ENCODE results near the gene ATG12. TPM values are rescaled to one million over a fixed set of nuclear protein-coding genes. Genes with fewer than 3 reads are reported as not detected.
A peak's percentile ranks its signal among the peaks of the same experiment; 100 is the strongest.
"Not testable (repeated sequence)": the region's sequence is repeated elsewhere in the genome, so short reads cannot be mapped to it uniquely, and the experiment has no call there.

Gene ATG12
- total RNA-seq, 1 experiment from 2014 or later, result 28.9 TPM

DNA sequence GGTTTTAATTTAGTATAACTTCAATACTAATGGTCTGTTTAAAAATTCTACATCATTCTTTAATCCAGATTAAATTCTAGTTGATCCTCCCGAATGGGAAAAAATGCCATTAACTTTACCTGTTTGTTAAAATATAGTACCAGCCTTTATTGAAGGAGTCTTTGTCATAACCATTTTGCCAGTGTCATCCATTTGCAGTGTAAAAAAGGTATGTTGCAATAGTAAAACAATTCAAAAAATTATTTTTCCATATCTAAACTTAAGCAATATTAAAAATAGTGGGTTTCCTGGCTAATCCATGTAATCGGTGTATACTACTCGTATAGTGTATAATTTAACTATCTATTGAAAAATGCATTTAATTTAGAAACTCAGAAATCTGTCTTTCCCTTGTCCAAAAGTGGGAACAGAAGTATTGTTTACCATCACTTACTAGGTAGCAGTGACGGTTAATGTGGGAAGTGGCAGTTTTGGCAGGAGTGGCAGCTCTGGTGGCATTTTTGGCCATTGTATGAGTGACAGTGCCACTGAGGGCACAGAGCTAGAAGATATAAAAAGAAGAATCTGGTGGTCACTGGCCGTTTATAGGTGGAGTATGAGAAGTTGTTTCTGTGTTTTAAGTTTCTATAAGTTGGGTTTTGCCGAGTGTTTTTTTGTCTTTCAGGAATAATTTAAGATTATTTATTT lies 2.2 kb upstream of the ATG12 start:
- no peak for DNase-seq (ENCODE audit: low read depth)

DNA sequence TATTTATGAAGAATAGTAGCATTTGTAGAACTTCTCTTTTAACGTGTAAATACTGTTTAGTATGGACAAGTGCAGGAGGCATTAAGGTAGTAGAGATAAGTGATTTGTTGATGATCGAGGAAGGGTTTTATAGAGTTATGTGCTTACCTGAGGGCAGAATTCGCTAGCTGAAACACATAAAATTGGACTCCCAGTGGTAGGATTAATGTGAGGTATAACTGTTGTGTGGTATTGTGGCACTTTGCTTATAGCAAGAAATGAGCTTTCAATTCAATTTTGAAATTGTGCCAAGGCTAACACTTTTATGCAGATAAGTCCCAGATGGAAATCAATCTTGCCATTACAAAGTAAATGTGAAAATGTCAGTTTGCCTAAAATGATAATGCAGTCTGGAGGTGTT lies 1.6 kb upstream of the ATG12 start:
- no peak for DNase-seq (ENCODE audit: low read depth)

DNA sequence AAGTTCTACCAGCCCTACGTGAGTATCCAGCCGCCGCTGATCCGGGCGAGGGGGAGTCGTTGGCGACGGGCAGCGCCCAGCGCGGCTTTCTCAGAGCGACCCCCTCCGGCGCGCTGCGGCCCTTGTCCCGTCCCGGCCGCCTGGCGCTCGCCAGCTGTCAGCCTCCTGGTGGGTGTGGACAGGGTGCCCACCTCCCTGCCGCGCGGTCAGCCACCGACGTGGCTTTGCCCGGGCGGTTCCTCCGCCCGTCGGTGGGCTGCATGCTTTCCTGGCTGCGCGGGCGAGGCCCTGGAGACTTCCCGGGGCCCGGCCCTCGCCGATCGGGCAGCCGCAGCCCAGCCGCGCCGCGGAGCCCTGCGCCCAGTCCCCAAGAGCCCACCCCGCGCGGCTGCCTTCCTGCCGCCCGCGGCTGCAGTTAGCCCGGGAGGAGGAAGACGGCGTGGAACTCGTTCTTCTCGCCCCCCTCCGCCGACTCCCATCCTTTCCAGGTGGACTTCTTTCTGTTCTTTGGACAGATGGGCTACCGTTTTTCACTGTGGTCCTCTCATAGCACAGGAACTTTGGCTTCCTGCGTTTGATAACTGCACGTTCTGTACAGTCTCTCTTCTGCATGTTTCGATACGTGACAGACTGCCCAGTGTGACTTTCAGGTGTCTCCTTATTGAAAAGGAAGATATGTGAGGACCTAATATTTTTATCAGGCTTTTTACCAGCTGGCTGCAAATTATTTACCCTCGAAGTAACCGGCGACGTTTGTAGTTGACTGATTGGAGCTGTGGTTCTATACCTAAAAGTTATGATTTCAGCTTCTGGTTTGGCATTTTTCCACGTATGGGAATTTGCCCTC lies 947 bp upstream of the ATG12 start:
- peak; percentile 76 for DNase-seq (ENCODE audit: low read depth)

DNA sequence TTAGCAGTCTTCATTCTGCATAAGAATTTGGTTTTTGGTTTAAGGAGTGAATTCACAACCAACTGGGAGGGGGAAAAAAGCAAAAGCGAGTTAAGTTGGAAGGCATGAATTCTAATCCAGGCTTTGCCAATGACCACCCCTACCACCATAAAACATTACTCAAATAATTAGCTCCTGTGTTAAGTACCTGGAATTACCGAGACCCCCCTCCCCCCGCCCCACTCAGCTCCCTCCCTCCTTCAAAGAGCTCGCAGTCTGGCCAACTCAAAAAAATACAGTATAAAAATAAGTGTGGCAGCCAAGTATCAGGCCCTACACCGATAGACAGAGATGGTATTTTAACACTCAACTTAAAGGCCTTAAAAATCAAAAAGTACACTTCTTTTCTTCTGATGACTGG lies 492 bp downstream of the ATG12 start:
- DNase-seq (ENCODE audit: low read depth), result no peak

DNA sequence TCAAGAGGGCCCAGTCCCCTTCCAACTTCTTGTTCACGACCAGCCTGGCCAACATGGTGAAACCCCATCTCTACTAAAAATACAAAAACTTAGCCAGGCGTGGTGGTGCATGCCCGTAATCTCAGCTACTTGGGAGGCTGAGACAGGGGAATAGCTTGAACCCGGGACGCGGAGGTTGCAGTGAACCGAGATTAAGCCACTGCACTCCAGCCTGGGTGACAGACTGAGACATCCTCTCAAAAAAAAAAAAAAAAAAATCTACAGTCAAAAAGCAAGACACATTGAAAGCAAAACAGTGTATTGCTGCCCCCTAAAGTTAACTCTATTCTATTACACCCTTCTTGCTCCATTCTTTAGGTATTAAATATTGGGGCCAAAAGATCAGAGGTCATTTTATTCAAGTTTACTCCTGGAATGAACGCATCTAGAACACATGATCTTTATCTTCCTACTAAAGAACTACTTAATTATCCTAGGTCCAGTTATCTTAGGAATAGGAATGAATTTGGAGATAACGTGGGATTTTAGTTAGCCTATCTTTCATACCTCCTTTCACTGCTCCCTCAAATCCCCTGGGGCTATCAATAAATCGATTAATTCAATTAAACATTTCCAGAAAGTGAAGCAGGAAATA lies 2.4 kb downstream of the ATG12 start:
- DNase-seq (ENCODE audit: low read depth), result peak; percentile 56

DNA sequence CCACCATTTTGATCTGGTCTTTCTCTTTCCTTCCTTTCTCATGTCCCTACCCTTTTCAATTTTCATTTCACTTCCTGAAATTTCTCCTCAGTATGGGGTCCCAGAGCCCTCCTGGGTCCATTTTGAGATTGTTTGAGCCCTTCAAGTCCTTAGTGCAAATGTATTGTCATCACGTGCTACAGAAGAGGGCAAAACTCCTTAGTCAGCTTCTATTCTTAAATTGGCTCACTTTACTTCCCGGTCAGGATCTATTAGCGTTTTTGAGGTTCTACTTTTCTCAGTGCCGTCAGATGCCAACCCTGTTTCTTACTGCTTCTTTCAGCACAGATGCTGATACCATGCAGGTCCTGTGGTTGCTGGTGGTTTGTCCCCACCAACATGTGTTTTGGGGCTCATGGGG lies 5.9 kb downstream of the ATG12 start:
- no peak for DNase-seq (ENCODE audit: low read depth)

DNA sequence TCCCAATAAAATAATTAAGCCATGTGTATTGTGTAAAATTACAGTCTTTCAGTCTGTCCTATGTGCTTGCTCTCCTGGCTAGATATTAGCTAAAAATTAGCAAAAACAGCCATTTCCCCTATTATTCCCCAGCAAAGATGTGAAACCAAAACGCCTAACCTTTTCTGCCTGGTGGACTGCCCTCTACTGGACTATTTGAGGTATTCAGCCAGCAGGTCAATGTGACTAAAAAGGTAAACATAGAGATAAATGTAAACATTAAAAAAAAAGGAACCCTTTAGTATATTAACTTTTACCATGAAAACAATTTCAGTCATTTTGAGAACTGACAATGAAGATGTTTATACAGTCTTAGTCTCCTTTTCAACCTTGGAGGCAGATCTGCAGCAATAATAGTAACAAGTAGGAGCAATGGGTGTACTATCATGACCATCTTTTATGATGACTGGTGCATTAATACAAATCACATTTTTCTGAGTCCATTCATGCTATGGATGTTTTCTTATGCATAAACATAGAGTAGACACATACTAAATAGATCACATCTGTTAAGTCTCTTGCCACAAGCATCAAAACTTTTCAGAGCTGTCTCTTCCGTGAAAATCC lies 10.1 kb downstream of the ATG12 start:
- no peak for DNase-seq (ENCODE audit: low read depth)

DNA sequence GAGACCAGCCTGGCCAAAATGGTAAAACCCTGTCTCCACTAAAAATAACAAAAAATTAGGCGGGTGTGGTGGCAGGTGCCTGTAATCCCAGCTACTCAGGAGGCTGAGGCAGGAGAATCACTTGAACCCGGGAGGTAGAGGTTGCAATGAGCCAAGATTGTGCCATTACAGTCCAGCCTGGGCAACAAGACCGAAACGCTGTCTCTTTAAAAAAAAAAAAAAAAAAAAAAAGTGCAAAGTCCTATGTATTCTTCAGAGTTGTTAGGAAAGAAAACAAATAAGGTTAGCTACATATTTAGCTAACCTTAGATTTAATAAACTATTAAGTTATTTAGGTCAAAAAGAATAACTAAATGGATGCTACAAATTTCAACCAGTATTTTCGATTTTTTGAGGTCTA lies 11.5 kb downstream of the ATG12 start:
- no peak for DNase-seq (ENCODE audit: low read depth)

DNA sequence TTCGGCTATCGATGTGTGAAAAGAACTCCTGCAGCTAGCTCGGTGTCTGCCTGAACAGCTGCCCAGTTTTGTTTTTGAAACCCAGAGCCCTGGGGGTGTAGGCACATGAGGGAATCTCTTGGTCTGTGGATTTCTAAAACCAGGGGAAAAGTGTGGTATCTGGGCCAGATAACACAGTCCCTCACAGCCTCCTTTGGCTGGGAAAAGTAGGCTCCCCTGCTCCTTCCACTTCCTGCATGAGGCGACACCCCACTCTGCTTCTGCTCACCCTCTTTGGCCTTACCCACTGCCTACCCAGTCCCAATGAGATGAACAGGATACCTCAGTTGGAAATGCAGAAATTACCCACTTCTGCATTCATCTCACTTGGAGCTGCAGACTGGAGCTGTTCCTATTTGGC lies 15.4 kb downstream of the ATG12 start:
- DNase-seq (ENCODE audit: low read depth), result no peak

DNA sequence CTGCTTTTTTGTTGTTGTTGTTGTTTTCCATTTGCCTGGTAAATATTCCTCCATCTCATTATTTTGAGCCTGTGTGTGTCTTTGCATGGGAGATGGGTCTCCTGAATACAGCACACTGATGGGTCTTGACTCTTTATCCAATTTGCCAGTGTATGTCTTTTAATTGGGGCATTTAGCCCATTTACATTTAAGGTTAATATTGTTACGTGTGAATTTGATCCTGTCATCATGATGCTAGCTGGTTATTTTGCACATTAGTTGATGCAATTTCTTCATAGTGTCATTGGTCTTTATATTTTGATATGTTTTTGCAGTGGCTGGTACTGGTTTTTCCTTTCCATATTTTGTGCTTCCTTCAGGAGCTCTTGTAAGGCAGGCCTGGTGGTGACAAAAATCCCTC lies 16.4 kb downstream of the ATG12 start:
- DNase-seq (ENCODE audit: low read depth), result not testable (repeated sequence)

DNA sequence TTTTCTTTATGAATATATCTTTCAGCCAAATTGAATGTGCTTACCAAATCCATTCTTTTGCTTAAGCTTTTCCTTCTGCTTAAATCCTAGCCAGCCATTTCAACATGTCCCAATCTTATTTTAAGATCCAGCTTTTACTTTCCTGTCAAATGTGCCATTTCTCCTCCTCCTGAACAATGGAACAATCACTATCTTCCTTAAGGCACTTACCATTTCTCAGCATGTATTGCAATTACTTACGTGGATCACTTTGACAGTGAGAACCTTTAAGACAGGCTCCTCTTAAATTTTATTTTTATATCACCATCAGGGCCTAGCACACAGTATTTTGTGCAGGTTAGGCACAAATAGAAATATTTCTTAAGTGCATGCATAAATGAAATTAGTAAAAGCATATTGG lies 20.5 kb downstream of the ATG12 start:
- DNase-seq (ENCODE audit: low read depth), result no peak

DNA sequence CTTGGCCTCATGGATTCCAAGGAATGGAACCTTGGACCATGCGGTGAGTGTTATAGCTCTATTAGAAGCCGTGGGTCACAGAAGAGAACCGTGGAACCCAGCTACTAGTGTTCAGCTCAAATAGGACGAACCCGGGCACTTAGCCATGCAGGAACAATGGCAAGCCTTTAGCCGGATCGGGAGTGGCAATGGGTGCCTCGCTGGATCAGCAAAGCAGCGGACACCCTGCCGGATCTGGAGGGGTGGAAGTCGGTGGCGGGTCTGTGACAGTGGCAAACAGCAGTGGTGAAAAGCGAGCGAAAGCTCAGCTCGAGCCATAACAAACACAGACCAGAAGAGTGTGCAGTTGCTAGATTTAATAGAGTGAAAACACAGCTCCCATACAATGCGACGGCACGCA lies 22.5 kb downstream of the ATG12 start:
- no peak for DNase-seq (ENCODE audit: low read depth)

DNA sequence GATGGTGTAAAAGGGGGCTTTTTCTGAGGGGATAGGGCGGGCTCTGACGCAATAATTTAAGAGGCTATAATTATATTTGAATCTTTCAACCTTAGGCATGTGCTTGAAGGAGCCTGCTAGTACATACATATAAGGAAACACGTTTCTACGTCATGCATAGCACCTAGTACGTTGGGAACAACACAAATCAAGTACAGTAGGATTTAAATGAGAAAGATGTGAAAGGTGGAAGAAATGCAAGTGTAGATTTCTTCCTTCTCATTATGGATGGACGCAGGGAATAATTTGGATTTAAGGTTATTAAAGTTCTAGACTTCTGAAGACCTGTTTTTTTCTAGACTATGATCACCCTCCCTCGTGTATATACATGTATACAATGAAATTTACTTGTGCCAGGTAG lies 24.0 kb downstream of the ATG12 start:
- no peak for DNase-seq (ENCODE audit: low read depth)

DNA sequence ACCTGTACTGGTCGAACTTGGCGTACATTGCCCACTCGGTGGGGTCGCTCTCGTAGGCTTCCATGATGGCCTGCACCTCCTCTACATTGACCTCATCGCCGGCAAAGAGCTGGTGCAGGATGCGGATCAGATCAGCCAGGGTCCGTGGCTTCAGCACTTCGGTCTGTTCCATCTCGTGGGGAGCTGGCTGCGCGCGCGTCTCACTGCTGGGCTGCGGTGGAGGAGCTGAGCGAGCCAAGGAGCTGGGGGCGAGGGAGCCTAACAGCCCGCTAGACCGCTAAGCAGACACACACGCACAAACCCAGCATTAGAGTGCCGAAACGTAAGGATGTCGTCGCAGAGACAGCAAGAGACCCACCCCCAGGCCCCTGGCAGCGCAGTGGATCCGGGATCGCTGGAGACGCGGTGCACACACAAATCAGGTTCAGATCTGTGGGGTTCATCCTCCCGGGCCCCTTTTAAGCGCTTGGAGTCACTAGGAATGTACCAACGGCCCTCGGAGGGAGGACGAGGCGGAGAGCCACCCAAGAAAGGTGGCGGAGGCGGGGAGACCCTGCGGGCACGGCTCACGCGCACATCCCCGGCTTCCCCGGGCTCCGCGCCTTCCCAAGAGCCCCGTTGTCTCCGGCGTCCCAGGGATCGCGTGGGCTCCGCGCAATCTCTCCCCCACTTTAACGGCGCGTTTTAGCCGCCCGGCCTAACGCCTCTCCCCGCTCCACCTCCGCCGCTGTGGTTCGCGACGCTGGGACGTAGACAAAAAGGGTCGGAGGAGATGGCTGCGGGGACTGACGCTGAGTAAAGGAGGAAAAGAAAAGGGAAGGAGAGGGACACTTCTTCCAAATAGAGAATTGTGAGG lies 24.9 kb downstream of the ATG12 start, which contains the start of gene CDO1:
Gene CDO1, minus strand, starts transcription at position 434 of the 856 bp plus-strand sequence. Its CDS starts 262 bp downstream, at position 172.
- peak; percentile 19 for DNase-seq (ENCODE audit: low read depth)

DNA sequence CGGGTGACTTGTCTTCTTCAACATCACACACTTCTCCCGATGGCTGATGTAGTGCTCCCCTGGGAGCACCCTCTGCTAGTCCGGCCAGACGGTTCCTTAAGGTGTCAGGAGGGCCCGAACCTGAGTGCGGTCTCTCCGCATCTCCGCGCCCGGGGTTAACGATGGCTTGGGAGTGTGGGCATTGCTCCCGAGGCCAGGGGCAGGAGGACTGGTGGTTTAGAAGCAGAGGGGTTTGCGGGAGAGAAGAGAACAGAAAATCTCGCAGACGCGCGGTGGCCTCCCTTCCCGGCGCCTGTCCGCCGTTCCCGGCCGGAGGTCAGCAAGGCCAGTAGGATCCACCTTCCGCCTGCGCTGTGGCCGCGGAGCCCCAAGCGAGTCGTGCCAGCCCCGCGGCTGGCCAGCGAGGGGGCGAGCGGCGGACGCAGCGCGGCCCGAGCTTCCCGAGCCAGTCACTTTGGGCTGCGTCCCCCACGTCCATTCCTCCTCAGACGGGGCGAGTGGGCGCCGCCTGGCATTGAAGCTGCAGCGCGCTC lies 25.6 kb downstream of the ATG12 start:
- no peak for DNase-seq (ENCODE audit: low read depth)

DNA sequence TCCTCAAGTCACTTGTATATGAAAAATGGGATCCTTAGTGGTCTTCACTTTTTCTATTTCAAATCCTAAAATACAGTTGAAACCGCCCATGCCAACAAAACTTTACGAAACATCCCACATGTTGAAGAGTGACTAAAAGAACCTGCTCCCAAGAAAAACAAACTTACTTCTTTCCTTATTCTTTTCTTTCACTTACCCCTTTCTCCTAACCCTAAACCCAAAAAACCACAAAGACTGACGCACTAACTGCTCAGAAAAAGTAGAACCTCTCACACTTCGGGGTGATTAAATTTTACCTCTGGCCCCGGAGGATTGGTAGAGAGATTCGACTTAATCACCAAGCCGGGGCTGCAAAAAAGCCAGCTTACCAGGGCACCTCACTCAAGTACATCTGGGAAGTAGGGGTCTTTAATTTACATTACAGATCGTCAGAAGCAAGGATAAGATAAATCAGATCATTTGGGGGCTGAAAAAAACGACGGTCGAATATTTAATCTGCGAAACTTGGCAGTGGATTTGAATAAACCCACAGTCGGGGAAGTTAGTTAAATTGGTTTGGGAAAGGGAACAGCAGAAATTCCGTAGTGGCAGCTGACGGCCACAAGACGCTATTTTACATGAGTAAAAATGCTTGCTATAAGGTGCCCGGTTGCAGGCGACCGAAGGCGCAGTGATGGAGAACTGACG lies 26.2 kb downstream of the ATG12 start:
- no peak for DNase-seq (ENCODE audit: low read depth)

DNA sequence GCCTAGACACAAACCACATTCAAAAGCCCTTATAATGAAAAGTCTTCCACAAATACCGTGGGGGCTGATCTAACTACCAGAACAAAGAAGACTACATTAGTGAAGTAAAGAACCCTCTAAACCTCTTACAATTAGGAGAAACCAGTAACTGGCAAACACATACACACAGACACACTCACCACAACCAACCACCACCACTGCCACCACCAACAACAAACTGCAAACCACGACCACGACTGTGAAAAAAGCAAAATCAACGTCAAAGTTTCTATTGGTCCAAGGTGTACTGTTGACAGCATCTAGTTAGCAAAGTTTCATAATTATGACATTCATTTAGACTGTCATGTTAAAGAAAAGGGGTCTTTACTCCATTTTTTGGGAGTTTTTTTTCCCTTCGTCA lies 27.6 kb downstream of the ATG12 start:
- DNase-seq (ENCODE audit: low read depth), result no peak

DNA sequence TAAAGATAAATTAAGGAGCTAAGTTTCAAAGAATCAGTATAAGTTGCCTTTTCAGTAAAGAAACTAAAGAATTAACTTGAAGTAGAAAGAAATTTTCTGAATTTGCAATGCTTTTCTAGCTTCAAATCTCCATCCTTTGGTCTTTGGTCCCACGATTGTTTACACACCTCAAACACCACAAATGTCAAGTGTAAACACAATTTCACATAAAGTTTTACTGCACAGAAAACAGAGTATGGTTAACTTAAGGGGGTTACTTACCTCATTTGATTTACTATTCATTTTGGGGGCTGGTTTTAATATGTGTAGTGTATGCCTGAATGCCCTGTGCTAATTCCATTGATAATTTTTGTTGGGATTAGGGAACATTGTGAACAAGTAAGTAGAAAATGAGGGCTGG lies 29.0 kb downstream of the ATG12 start:
- DNase-seq (ENCODE audit: low read depth), result no peak

DNA sequence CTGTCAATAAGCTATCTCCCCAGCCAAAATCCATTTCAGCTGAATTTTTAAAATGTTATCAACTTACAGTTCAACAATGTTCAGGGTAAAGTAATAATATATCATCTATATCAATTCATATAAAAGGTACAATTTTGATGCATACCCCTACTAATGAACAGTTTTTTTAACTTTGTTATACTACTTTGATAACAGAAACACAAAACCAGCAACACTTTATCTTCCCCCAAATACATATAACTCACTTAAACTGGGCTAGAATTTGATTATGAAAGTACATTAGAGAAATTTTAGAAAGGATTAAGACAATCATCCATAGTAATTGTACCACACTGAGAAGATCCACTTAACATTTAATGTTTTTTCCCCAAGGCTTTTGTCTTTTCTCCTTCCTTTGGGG lies 30.0 kb downstream of the ATG12 start:
- DNase-seq (ENCODE audit: low read depth), result no peak

DNA sequence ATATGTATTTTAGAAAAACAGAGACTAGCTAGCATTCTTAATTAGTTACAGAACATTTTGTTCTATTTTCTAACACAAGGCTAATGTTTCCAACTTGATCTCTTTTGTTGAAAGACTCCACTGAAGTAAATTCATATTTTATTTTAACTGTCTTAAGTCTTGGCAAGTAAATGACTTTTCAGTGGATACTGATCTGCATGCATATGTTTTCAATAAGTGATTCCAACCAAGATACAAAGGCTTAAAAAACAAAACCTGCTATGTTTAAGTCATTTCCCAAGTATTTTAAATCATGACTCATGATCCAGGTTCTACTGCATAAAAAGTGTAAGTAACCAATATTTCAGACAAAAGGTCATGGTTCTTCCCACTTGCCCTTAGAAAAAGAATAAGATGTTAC lies 30.6 kb downstream of the ATG12 start:
- DNase-seq (ENCODE audit: low read depth), result peak; percentile 26

Measured in HT1080 (cell line).